HEK293 (cell line): ENCODE results near the gene EIF4G3.

Source experiments
- CTCF ChIA-PET: fragments of 350-600 bp; formaldehyde crosslinking; extraction: SDS; loops from one replicate; lab custom pipeline; 2021; ENCODE audit warnings: antibody characterized with exemption; lab: Yijun Ruan, JAX
- POLR2A ChIA-PET: fragments of 300-600 bp; formaldehyde crosslinking; extraction: SDS; loops from one replicate; lab custom pipeline; 2020; ENCODE audit warnings: antibody characterized with exemption, inconsistent platforms; lab: Yijun Ruan, JAX
- H3K27ac ChIP-seq: fragments of 200-500 bp; sonication (Bioruptor generic); 2 replicates; pipeline ENCODE4 v1.5.1; 2014; ENCODE audit warnings: low read depth, low read length, control low read depth, inconsistent platforms; ENCODE audit errors: extremely low read depth
- H3K36me3 ChIP-seq, 2 experiments: fragments of 200-500 bp in 1 of 2; sonication (Bioruptor generic) in 1 of 2; 1 replicate in 1 of 2; 2 replicates in 1 of 2; pipeline ENCODE4 v1.5.1; 2014 to 2017; ENCODE audit warnings: inconsistent platforms in 2 of 2, low read length in 2 of 2; ENCODE audit not compliant: control insufficient read depth in 2 of 2, insufficient read depth in 1 of 2
- H3K4me1 ChIP-seq: fragments of 200-500 bp; sonication (Bioruptor generic); 2 replicates; pipeline ENCODE4 v1.5.1; 2014; ENCODE audit warnings: mild to moderate bottlenecking, low read length, inconsistent platforms; ENCODE audit not compliant: control insufficient read depth, insufficient read depth
- H3K4me3 ChIP-seq: 2 replicates; pipeline ENCODE4 v1.5.1; 2011; ENCODE audit warnings: low read depth, mild to moderate bottlenecking, control low read depth, low read length, moderate library complexity
- H3K9me3 ChIP-seq: fragments of 200-500 bp; sonication (Bioruptor generic); 2 replicates; pipeline ENCODE4 v1.5.1; 2014; ENCODE audit warnings: low read depth, low read length, inconsistent platforms; ENCODE audit not compliant: control insufficient read depth, insufficient read depth
- KLF10 ChIP-seq: fragments of 450-650 bp; IDR thresholded peaks from 2 replicates; pipeline ENCODE4 v1.5.1; 2018; ENCODE audit warnings: missing biosample characterization, mild to moderate bottlenecking, missing genetic modification characterization
- MYNN ChIP-seq: fragments of 450-650 bp; formaldehyde crosslinking; IDR thresholded peaks from 2 replicates; pipeline ENCODE4 v1.5.1; 2016; ENCODE audit warnings: missing biosample characterization, missing genetic modification characterization, borderline replicate concordance
- SP2 ChIP-seq: fragments of 450-650 bp; formaldehyde crosslinking; IDR thresholded peaks from 2 replicates; pipeline ENCODE4 v1.5.1; 2016; ENCODE audit warnings: missing biosample characterization, missing genetic modification characterization
- ZNF10 ChIP-seq: fragments of 450-650 bp; formaldehyde crosslinking; IDR thresholded peaks from 2 replicates; pipeline ENCODE4 v1.5.1; 2017; ENCODE audit warnings: missing biosample characterization, missing genetic modification characterization
- ZNF146 ChIP-seq: fragments of 450-650 bp; formaldehyde crosslinking; IDR thresholded peaks from 2 replicates; pipeline ENCODE4 v1.5.1; 2016; ENCODE audit warnings: missing biosample characterization, missing genetic modification characterization
- ZNF169 ChIP-seq: fragments of 450-650 bp; formaldehyde crosslinking; IDR thresholded peaks from 2 replicates; pipeline ENCODE4 v1.5.1; 2016; ENCODE audit warnings: missing biosample characterization, missing genetic modification characterization
- ZNF175 ChIP-seq: fragments of 450-650 bp; formaldehyde crosslinking; IDR thresholded peaks from 2 replicates; pipeline ENCODE4 v1.5.1; 2016; ENCODE audit warnings: missing biosample characterization, missing genetic modification characterization
- ZNF211 ChIP-seq: fragments of 450-650 bp; formaldehyde crosslinking; IDR thresholded peaks from 2 replicates; pipeline ENCODE4 v1.5.1; 2016; ENCODE audit warnings: low read depth, missing biosample characterization, missing genetic modification characterization
- ZNF26 ChIP-seq: fragments of 450-650 bp; formaldehyde crosslinking; IDR thresholded peaks from 2 replicates; pipeline ENCODE4 v1.5.1; 2016; ENCODE audit warnings: missing biosample characterization, missing genetic modification characterization
- ZNF404 ChIP-seq: fragments of 450-650 bp; formaldehyde crosslinking; IDR thresholded peaks from 2 replicates; pipeline ENCODE4 v1.5.1; 2017; ENCODE audit warnings: missing biosample characterization, missing genetic modification characterization
- ZNF433 ChIP-seq: fragments of 450-650 bp; formaldehyde crosslinking; IDR thresholded peaks from 2 replicates; pipeline ENCODE4 v1.5.1; 2016; ENCODE audit warnings: missing biosample characterization, missing genetic modification characterization, low read depth
- ZNF560 ChIP-seq: fragments of 450-650 bp; formaldehyde crosslinking; IDR thresholded peaks from 2 replicates; pipeline ENCODE4 v1.5.1; 2017; ENCODE audit warnings: missing biosample characterization, missing genetic modification characterization, borderline replicate concordance
- ZNF585B ChIP-seq: fragments of 450-650 bp; formaldehyde crosslinking; IDR thresholded peaks from 2 replicates; pipeline ENCODE4 v1.5.1; 2016; ENCODE audit warnings: missing biosample characterization, missing genetic modification characterization
- ZNF626 ChIP-seq: fragments of 450-650 bp; sonication (Bioruptor Pico); formaldehyde crosslinking; IDR thresholded peaks from 2 replicates; pipeline ENCODE4 v1.5.1; 2018; ENCODE audit warnings: missing biosample characterization, missing genetic modification characterization, inconsistent platforms
- ZNF629 ChIP-seq: fragments of 450-650 bp; formaldehyde crosslinking; IDR thresholded peaks from 2 replicates; pipeline ENCODE4 v1.5.1; 2017; ENCODE audit warnings: missing biosample characterization, missing genetic modification characterization
- ZNF639 ChIP-seq: fragments of 450-650 bp; formaldehyde crosslinking; IDR thresholded peaks from 2 replicates; pipeline ENCODE4 v1.5.1; 2016; ENCODE audit warnings: missing biosample characterization, missing genetic modification characterization
- ZNF692 ChIP-seq: fragments of 450-650 bp; formaldehyde crosslinking; IDR thresholded peaks from 2 replicates; pipeline ENCODE4 v1.5.1; 2016; ENCODE audit warnings: missing biosample characterization, missing genetic modification characterization
- ZNF747 ChIP-seq: fragments of 450-650 bp; formaldehyde crosslinking; IDR thresholded peaks from 2 replicates; pipeline ENCODE4 v1.5.1; 2016; ENCODE audit warnings: missing biosample characterization, missing genetic modification characterization
- ZSCAN18 ChIP-seq: fragments of 450-650 bp; formaldehyde crosslinking; IDR thresholded peaks from 2 replicates; pipeline ENCODE4 v1.5.1; 2016; ENCODE audit warnings: missing biosample characterization, missing genetic modification characterization

Gene EIF4G3

GRCh38 chr1:21105807-21106206 is 70.9 kb downstream of the EIF4G3 start:
- Histone ChIP-seq H3K4me3 (no peak overlapping the region), H3K9me3 (no peaks in the 10 kb centered on the region), H3K36me3 (peaks cover 11 to 30% of the 10 kb centered on the region in 2 experiments; a peak in 2 of 3 replicates), H3K27ac (no peak overlapping the region), H3K4me1 (no peaks in the 10 kb centered on the region)
- ChIA-PET POLR2A (no interaction called here), CTCF (no interaction called here)
- TF ChIP-seq ZNF626 (tag by site-specific recombination): no peak
- no peak for TF ChIP-seq ZNF175 (tag by site-specific recombination)
- no peak for TF ChIP-seq ZNF629 (tag by site-specific recombination)

GRCh38 chr1:21104683-21105082 is 72.0 kb downstream of the EIF4G3 start:
- H3K4me3 ChIP-seq: no peak overlapping the region
- ChIA-PET CTCF (no interaction called here), POLR2A (no interaction called here)
- TF ChIP-seq ZSCAN18 (tag by site-specific recombination) (no peak), SP2 (tag by site-specific recombination) (no peak), ZNF211 (peak; percentile 67; the same call in 1 of the 2 replicates), ZNF169 (tag by site-specific recombination) (no peak), ZNF433 (no peak), ZNF146 (tag by site-specific recombination) (peak; percentile 89), ZNF560 (no peak), MYNN (tag by site-specific recombination) (no peak), ZNF10 (tag by site-specific recombination) (no peak), ZNF747 (no peak), ZNF585B (tag by site-specific recombination) (no peak), ZNF404 (tag by site-specific recombination) (no peak), KLF10 (tag by site-specific recombination) (no peak), ZNF692 (no peak), ZNF26 (tag by site-specific recombination) (no peak), ZNF639 (tag by site-specific recombination) (no peak)
- H3K36me3 ChIP-seq: peaks cover 11 to 38% of the 10 kb centered on the region in 2 experiments; a peak in 2 of 3 replicates
- no peaks in the 10 kb centered on the region for H3K9me3 ChIP-seq
- H3K4me1 ChIP-seq: no peaks in the 10 kb centered on the region
- no peak overlapping the region for H3K27ac ChIP-seq
